Measurements from ENCODE around the gene FLRT1.

FLRT1 gene

GRCh38 chr11:64051297-64051696, 15.6 kb downstream of the FLRT1 start:
- H3K4me3 ChIP-seq (ENCODE audit: control insufficient read depth, low read depth, low read length): no peak overlapping the region
- TF ChIP-seq CTCF (IDR thresholded peaks at IDR 0.05; ENCODE audit: control insufficient read depth, insufficient read depth, low read depth, low read length, missing control alignments): no peak
- DNase-seq (ENCODE audit: low read depth): no peak

GRCh38 chr11:64052436-64052835, 16.7 kb downstream of the FLRT1 start:
- TF ChIP-seq CTCF (IDR thresholded peaks at IDR 0.05; ENCODE audit: control insufficient read depth, insufficient read depth, low read depth, low read length, missing control alignments): no peak
- H3K4me3 ChIP-seq (ENCODE audit: control insufficient read depth, low read depth, low read length): no peak overlapping the region
- no peak for DNase-seq (ENCODE audit: low read depth)

DNA sequence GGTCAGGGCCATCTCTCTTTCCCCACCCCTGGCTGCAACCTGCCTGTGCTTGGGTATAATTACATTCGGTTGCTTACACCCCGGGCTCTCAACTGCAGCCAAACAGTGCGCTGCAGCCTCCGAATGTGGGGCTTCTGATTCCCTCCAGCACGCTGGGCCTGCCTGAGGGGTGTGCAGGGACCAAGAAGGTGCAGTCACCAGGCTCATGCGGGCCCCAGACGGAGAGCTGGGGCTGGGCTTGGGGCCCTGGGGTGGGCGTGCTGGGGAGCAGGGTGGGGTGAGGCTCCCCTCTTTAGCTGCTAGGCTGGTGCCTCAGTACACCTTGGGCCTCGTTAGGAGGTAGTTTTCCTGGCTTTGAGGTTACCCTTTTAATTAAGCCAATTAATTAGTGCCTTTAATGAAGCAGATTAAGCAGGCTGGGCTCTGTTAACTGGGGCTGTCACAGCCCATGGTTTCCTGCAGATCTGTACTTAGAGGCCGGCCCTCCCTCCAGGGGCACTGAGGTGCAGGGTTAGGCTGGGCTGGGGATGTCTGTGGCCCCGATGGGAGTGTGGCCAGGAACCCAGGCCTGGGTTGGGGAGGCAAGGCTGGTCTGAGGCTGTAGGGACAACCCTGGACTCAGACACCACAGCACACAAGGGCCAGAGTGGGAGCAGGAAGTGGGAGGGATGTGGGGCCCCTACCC, 17.3 kb downstream of the FLRT1 start:
- H3K4me3 ChIP-seq (ENCODE audit: control insufficient read depth, low read depth, low read length): no peak overlapping the region

GRCh38 chr11:64053699-64054098, 18.0 kb downstream of the FLRT1 start:
- DNase-seq (ENCODE audit: low read depth): no peak
- no peak overlapping the region for H3K4me3 ChIP-seq (ENCODE audit: control insufficient read depth, low read depth, low read length)
- TF ChIP-seq CTCF (IDR thresholded peaks at IDR 0.05; ENCODE audit: control insufficient read depth, insufficient read depth, low read depth, low read length, missing control alignments): no peak

More for the DNA sequence above, 17.3 kb downstream of the FLRT1 start:
- no peak for DNase-seq (ENCODE audit: low read depth)
- TF ChIP-seq CTCF (IDR thresholded peaks at IDR 0.05; ENCODE audit: control insufficient read depth, insufficient read depth, low read depth, low read length, missing control alignments): no peak

GRCh38 chr11:64055077-64055476, 19.3 kb downstream of the FLRT1 start:
- DNase-seq (ENCODE audit: low read depth): no peak
- no peak for TF ChIP-seq CTCF (IDR thresholded peaks at IDR 0.05; ENCODE audit: control insufficient read depth, insufficient read depth, low read depth, low read length, missing control alignments)
- H3K4me3 ChIP-seq (ENCODE audit: control insufficient read depth, low read depth, low read length): no peak overlapping the region

DNA sequence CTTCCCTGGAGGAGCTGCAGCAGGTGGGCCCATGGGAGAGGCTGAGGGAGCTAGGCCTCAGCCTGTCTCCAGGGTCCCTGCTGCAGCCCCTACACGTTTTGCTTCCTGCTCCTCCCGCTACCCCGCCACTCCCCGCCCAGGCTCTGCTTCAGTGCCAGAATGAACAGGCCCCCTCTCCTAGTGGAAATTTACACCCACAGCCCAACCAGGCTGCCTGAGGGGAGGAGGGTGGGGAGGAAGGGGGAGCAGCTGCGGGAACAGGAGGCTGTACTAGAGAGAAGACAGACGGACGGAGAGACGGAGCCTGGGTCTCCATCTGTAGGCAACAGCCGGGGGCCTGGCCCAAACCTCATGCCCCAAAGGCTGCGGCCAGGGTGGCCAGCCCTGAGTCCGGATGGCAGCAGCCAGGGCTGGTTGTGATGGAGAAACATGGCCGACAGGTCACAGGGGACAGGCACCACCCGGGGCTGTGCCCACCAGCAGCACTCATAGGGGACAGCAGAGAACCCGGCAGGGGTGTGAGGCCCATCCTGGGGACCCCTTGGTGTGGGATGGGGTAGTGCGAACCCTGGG, 20.6 kb downstream of the FLRT1 start:
- no peak for TF ChIP-seq CTCF (IDR thresholded peaks at IDR 0.05; ENCODE audit: control insufficient read depth, insufficient read depth, low read depth, low read length, missing control alignments)
- no peak overlapping the region for H3K4me3 ChIP-seq (ENCODE audit: control insufficient read depth, low read depth, low read length)
- no peak for DNase-seq (ENCODE audit: low read depth)
